GM12864 (cell line): Measurements from ENCODE around the gene COLQ.

Experiments used
- DNase-seq: peaks from one replicate; pipeline ENCODE4 v3.0.0-alpha.2; 2011; ENCODE audit warnings: low read depth
- H3K4me3 ChIP-seq: 2 replicates; pipeline ENCODE4 v1.5.1; 2011; ENCODE audit warnings: mild to moderate bottlenecking, low read depth, low read length, control low read depth
- CTCF ChIP-seq: IDR thresholded peaks from 2 replicates; pipeline ENCODE4 v1.5.1; 2011; ENCODE audit warnings: low read depth, mild to moderate bottlenecking, moderate library complexity, low read length, control low read depth, inconsistent platforms; ENCODE audit errors: missing control alignments

Gene COLQ

GRCh38 chr3:15522016-15522415 lies 510 bp upstream of the COLQ start:
- no peak for TF ChIP-seq CTCF
- no peak for DNase-seq
- H3K4me3 ChIP-seq = no peak overlapping the region

GRCh38 chr3:15520804-15521572 lies 518 bp downstream of the COLQ start:
- TF ChIP-seq CTCF = no peak
- no peak for DNase-seq
- H3K4me3 ChIP-seq = no peak overlapping the region

GRCh38 chr3:15520185-15520584 lies 1.3 kb downstream of the COLQ start:
- H3K4me3 ChIP-seq = no peak overlapping the region
- DNase-seq = no peak
- no peak for TF ChIP-seq CTCF

GRCh38 chr3:15519096-15519495 lies 2.4 kb downstream of the COLQ start:
- no peak for TF ChIP-seq CTCF
- no peak overlapping the region for H3K4me3 ChIP-seq
- DNase-seq = no peak

- no peak for TF ChIP-seq CTCF
- H3K4me3 ChIP-seq = no peak overlapping the region
- DNase-seq = no peak
Observed at GRCh38 chr3:15514663-15515340, 6.7 kb downstream of the COLQ start.

- no peak for DNase-seq
- H3K4me3 ChIP-seq = no peak overlapping the region
- TF ChIP-seq CTCF = no peak
Observed at GRCh38 chr3:15513810-15514662, 7.5 kb downstream of the COLQ start.
